ENCODE results near the gene ADI1.
"Not testable (repeated sequence)": the region's sequence is repeated elsewhere in the genome, so short reads cannot be mapped to it uniquely, and the experiment has no call there.

ADI1 gene

DNA sequence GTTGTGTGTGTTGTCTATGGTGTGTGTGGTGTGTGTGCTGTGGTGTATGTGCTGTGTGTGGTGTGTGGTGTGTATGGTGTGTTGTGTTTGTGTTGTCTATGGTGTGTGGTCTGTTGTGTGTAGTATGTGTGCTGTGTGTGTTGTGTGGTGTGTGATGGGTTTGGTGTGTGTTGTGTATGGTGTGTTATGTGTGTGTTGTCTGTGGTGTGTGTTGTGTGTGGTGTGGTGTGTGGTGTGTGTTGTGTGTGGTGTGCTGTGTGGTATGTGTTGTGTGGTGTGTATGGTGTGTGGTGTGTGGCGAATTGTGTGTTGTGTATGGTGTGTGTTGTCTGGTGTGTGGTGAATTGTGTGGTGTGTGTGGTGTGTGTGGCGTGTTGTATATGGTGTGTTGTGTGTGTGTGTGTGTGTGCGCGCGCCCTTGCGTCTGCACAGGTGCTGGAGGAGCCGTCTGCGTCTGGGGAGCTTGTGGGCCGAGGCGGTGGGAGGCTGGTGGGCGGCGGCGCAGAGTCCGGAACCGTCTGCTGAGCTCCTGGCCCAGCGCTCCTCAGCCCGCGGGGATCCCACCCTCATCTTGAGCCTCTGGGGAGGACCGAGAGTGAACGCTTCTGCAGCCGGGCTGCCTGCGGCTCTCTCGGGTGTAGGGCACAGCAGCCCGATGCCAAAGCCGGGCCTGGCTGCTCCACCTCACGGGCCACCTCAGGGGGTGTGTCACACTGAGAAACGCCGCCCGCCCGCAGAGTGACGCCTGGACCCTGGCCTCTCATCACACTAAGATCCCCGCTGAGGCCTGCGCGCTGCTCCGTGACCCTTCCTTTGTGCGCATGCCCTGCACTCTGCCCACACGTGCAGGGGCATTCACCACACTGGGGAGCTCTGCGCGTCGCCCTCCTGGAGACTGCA lies 8.8 kb upstream of the ADI1 start:
- no peak for DNase-seq

GRCh38 chr2:3526871-3527270 lies 7.5 kb upstream of the ADI1 start:
- DNase-seq, result no peak

DNA sequence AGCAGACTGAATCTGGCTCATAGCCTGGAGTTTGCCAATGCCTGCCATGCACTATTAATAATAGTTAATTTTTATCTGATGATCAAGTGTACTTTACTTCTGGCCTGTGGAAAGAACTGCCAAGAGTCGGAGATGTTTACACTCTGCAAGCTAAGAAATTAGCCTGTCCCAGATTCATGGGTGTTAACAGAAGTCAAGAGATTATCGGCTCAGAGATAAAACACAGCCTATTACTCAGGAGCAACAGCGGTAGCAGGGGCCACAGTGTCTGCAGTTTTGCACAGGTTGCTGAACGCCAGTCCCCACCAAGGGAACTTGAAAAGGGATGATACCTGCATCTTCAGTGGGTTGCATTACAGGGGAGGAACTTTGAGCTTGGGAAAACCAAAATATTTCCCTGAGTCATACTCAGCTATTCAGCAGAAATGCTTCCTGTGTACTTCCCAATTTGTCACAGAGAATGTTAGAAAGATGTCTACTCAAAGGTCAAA lies 4.3 kb upstream of the ADI1 start:
- DNase-seq, result no peak

- DNase-seq, result no peak
Measured at GRCh38 chr2:3522961-3523421, 3.7 kb upstream of the ADI1 start.

- DNase-seq, result no peak
Measured at GRCh38 chr2:3520591-3520990, 1.3 kb upstream of the ADI1 start.

DNA sequence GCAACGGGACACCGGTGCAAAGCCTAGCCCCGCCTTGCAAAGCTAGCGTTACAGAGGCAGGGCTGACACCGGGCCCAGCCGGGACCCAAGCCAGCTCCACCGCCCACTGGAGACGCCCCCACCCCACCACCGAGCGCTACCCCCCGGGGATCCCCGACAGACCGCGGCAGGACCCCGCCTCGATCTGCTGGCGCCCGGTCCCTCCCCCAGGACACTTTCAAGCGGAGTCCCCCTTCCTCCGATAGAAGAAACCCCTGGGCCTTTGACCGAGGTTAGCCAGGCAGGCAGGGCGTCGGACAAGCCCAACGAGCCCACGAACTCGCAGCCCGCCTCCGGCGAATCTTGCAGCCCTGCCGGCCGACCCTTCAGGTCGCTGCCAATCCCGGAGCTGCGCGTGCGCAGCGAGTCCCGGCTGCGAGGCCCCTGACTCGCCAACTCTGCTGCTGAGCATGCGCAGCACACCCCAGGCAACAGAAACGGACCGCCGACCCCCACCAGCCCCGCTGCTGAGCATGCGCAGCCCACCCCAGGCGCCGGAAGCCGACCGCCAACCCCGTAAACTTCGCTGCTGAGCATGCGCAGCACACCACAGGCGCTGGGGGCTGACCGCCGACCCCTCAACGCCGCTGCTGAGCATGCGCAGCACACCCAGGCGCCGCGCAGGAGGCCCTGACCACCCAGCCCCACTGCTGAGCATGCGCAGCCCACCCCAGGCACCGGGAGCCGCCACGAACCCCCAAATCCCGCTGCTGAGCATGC lies 656 bp downstream of the ADI1 start:
- peak; percentile 98 for DNase-seq

DNA sequence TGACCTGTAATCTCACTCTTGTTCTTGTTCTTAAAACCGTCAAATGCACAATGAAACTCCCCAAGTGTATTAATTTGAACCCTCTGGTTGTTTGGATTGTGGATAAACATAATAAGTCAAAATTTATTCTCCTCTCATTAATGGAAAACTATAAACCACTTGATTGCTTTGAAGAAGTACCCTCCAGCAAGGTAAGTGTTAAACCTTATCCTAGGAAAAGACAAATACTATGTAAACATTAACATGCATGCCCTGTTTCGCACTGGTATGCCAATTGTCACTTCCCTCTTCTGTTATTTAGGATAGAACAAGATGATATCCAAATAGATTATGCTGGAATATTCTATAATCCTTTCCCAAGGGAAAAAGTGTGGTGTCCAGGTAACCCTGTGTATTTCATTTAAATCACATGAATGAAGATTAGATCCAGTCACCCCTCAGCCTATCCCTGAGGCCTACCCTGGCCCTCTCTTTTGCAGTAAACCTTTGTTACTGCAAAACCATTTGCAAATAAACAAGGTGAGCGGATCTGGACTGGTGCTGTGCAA lies 1.3 kb downstream of the ADI1 start:
- no peak for DNase-seq

DNA sequence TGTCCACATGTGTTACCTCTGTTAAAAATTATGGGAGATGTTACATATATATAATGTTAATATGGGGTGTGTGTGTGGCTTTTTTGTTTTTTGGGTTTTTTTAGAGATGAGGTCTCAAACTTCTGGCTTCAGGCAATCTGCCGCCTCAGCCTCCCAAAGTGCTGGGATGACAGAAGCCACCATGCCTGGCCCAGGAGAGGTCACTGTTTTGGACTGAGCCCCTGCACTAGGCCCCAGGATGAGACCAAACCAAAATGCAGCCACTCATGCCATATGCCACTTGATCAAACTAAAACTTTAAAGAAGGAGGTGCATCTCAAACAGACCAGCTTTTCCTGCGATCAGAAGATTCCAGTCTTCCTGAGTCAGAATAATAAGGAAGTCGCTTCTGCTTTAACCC lies 2.5 kb downstream of the ADI1 start:
- no peak for DNase-seq

DNA sequence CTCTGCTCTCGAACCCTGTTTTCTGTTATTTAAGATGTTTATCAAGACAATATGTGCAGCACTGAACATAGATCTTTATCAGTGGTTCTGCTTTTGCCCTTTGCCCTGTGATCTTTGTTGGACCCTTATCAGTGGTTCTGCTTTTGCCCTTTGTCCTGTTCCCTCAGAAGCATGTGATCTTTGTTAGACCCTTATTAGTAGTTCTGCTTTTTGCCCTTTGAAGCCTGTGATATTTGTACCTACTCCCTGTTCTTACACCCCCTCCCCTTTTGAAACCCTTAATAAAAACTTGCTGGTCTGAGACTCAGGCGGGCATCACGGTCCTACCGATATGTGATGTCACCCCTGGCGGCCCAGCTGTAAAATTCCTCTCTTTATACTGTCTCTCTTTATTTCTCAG lies 3.9 kb downstream of the ADI1 start:
- not testable (repeated sequence) for DNase-seq

DNA sequence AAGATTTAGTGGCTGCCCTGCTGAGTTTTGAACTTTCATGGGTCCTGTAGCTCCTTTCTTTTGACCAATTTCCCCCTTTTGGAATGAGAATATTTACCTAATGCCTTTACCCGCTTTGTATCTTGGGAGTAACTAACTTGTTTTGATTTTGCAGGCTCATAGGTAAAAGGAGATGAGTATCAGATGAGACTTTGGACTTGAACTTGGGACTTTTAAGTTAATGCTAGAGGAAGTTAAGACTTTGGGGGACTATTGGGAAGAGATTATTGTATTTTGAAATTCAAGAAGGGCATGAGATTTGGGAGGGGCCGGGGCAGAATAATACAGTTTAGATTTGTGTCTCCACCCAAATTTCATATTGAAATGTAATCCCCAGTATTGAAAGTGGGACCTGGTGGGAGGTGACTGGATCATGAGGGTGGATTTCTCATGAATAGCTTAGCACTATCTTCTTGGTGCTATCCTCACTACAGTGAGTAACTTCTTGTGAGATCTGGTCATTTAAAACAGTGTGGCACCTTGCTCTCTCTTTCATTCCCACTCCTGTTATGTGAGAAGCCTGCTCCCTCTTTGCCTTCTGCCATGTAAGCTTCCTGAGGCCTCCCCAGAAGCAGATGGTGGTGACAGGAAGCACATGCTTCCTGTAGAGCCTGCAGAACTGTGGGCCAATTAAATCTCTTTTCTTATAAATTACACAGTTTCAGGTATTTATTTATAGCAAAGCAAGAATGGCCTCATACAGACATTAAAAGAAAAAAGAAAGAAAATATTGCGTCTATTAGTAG lies 6.1 kb downstream of the ADI1 start:
- no peak for DNase-seq

GRCh38 chr2:3512086-3512485 lies 7.2 kb downstream of the ADI1 start:
- DNase-seq, result no peak

DNA sequence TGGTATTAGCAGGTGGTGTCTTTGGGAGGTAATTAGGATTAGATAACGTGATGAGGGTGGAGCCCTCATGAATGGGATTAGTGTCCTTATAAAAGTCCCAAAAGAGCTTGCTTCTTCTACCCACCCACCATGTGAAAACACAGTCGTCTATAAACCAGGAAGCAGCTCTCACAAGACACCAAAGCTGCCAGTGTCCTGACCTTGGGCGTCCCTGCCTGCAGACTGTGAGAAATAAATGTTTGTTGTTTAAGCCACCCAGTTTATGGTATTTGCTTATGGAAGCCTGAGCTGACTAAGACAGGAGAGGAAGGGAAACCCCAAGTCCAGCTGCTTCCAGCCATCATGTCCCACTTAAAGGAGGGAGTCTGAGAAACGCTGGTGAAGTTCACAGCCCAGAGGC lies 13.6 kb downstream of the ADI1 start:
- no peak for DNase-seq

DNA sequence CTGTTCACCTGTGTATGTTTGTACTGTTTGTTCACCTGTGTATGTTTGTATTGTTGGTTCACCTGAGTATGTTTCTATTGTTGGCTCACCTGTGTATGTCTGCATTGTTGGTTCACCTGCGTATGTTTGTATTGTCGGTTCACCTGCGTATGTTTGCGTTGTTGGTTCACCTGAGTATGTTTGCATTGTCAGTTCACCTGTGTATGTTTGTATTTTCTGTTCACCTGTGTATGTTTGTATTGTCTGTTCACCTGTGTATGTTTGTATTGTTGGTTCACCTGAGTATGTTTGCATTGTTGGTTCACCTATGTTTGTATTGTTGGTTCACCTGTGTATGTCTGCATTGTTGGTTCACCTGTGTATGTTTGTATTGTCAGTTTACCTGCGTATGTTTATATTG lies 14.6 kb downstream of the ADI1 start:
- DNase-seq, result no peak

DNA sequence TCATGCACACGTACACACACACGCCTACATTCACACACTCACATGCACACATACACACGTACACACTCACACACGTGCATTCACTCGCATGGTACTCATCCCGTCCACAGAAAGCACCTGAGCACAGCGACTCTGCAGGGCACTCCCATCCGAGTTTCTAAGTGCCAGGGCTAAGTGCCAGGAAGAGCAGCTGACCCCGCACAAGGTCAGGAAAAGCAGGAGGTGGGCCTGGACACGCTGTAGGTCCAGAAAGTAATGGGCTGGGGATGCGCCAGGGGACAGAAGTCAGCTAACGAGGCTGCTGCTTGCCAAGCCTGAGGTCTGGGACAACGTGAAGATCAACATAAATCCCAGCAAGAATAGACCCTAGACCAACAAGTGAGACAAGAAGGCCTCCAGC lies 15.8 kb downstream of the ADI1 start:
- no peak for DNase-seq

DNA sequence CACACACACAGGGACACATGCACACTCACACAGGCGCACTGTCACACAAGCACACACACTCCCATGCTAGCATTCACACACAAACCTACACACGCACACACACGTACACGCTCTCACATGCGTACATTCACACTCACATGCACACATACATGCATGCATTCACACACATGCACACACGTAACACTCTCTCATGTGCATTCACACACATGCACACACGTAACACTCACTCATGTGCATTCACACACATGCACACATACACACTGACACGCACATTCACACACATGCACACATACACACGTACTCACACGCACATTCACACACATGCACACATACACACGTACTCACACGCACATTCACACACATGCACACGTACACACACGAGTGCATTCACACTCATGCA lies 16.3 kb downstream of the ADI1 start:
- no peak for DNase-seq

GRCh38 chr2:3500326-3500899 lies 18.9 kb downstream of the ADI1 start:
- no peak for DNase-seq

DNA sequence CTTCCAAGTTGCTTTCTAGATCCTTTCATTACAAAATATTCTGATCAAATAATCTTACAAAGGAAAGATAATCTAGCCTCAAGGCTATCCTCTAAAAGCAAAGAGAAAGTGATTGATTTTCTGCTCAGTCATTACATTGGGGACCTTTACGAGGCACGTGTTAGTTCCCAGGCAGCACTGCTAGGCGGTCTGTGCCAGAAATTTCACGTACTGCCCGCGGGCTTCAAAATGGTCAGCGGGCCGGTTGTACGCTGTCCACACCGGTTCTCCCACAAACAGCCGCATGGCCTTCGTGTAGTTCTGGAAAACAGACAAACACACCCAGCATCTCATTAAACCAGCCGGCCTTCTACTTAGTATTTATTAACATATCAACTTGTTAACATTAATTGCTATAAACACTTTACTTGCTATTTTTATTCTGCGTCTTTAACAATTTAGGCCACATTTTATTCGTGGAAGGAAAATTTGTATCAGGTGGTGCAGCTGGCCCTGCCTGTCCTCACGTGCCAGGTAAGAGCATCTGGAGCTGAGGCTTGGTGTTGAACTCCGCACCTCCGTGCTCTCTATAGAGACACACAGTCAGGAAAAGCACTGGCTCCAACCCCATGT lies 20.4 kb downstream of the ADI1 start:
- DNase-seq, result no peak

- not testable (repeated sequence) for DNase-seq
Measured at GRCh38 chr2:3496708-3497080, 22.6 kb downstream of the ADI1 start.

DNA sequence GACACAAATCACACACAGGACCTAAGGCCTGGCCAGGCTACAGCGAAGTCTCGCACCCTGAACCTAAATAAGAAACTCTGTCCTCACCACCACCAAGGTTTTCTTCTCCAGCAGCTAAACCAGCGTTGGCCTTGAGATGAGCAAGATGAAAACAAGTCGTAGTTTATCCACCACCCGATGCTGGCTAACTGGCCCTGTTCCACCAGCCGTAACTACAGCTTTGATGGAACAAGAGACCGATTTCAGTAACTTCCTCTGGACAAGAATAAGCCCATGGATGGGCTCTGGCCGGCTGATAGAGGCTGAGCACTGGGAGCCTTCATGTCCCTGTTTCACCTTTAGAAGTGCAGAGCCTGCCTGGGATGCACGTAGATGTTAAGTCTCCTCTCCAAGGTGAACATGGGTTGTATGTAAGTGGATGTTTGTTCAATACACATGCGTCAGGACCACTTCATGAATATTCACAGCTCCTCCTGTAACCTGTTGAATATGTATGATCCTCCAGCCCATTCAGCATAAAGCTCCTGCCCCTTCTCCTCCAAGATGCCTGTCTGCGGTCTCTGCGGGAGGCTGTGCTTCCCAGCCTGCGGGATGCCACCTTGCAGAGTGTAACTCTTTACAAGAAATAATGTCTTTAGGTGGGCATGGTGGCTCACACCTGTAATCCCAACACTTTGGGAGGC lies 24.2 kb downstream of the ADI1 start:
- no peak for DNase-seq

DNA sequence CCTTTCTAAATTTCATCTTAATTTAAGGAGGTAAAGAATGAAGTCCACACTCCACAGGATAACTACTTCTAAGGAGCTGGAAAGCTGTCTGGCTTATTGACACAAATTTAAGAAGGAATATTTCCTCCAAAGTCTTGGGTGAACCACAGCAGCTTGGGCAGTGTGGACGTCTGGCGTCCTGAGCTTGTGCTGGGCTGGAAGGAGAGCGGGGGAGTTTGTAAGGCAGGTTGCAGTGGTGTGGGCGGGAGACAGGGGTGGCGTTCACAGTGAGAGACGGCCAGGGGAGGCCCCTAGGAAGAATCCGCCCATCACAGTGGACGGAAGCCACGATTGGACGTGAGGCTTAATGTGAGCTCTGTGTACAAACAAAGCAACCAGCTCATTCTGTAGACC lies 25.7 kb downstream of the ADI1 start:
- peak; percentile 14 for DNase-seq

- DNase-seq, result no peak
Measured at GRCh38 chr2:3492951-3493614, 26.2 kb downstream of the ADI1 start.

All from COR-L47 (cell line).